ENCODE data around the gene CELSR2.
"Not testable (repeated sequence)": the region's sequence is repeated elsewhere in the genome, so short reads cannot be mapped to it uniquely, and the experiment has no call there.

GRCh38 chr1:109221201-109221600 is 28.1 kb upstream of the CELSR2 start:
- not testable (repeated sequence) for TF ChIP-seq POLR2A (IDR thresholded peaks at IDR 0.05)
- TF ChIP-seq, protein P1, sequence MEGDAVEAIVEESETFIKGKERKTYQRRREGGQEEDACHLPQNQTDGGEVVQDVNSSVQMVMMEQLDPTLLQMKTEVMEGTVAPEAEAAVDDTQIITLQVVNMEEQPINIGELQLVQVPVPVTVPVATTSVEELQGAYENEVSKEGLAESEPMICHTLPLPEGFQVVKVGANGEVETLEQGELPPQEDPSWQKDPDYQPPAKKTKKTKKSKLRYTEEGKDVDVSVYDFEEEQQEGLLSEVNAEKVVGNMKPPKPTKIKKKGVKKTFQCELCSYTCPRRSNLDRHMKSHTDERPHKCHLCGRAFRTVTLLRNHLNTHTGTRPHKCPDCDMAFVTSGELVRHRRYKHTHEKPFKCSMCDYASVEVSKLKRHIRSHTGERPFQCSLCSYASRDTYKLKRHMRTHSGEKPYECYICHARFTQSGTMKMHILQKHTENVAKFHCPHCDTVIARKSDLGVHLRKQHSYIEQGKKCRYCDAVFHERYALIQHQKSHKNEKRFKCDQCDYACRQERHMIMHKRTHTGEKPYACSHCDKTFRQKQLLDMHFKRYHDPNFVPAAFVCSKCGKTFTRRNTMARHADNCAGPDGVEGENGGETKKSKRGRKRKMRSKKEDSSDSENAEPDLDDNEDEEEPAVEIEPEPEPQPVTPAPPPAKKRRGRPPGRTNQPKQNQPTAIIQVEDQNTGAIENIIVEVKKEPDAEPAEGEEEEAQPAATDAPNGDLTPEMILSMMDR (IDR thresholded peaks at IDR 0.05): not testable (repeated sequence)
